Glomerular visceral epithelial cell (primary cell): ENCODE measurements around the gene SERPINB3.
A peak's percentile ranks its signal among the peaks of the same experiment; 100 is the strongest.
"Not testable (repeated sequence)": the region's sequence is repeated elsewhere in the genome, so short reads cannot be mapped to it uniquely, and the experiment has no call there.

Source experiments
- DNase-seq: peaks from one replicate; pipeline ENCODE4 v3.0.0-alpha.2; 2016; ENCODE audit errors: extremely low spot score

SERPINB3 gene

DNA sequence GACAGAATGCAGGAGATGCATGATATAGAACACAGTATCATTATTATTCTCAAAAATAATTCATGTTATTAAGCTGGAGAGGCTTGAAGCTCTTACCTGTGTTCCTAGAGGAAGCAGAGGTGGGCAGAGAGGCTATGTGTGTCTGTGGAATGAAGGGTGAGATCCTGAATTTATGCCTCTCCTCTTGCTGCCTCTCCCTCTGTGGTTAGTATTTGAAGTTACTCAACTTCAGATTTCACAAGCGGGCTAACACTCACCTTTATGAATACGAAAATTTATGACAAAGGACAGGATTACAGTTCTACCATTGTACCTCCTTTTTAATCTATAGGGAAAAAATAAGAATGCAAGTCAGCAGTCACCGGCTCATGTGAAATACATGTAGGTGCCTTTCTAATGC is at the start of gene SERPINB3:
Gene SERPINB3, minus strand, starts transcription at position 144 of the 400 bp plus-strand sequence. CDS start 677 bp downstream, outside the sequence.
- DNase-seq: not testable (repeated sequence)

DNA sequence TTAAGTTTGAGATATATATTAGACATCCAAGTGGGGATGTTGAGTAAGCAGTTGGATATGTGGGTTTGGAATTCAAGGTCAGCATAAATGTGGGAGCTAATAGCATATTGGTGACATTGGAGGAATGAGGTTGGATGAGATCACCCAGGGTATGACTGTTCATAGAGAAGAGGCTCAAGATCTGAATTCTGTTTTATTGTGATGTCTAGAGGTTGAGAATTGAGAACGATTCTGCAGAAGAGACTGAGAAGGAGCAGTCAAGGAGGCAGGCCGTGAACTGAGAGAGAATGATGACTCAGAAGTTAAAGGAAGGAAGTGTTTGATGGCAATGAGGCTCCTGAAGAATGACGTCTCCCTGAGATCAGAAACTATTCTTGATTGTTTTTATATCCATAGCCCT is 47.0 kb upstream of the SERPINB3 start:
- peak; percentile 17 for DNase-seq

DNA sequence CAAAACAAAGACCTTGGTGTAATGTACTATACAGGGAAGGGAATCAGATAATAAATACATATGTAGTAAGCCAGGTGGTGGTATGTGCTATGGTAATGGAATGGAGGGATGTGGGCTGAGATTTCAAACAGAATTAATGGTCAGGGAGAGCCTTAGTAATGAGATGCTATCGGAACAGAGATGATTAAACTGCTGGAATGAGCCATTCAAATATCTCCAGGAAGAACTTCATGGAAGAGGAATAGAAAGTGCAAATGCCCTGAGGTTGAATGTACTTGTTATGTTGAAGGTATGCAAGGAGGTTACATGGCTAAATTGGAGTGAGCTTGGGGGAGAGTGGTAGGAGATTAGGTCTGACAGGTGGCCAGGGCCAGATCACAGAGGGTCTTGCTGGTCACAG is 46.1 kb upstream of the SERPINB3 start:
- no peak for DNase-seq

- no peak for DNase-seq
Measured at GRCh38 chr18:63705401-63705800, 43.7 kb upstream of the SERPINB3 start.

GRCh38 chr18:63702660-63703059 is 41.0 kb upstream of the SERPINB3 start, which contains the start of gene SERPINB11:
Gene SERPINB11, plus strand, starts transcription at chr18:63702960. Its CDS starts 7,234 bp downstream, at chr18:63710194.
- DNase-seq: no peak

- no peak for DNase-seq
Measured at GRCh38 chr18:63701952-63702351, 40.3 kb upstream of the SERPINB3 start.

DNA sequence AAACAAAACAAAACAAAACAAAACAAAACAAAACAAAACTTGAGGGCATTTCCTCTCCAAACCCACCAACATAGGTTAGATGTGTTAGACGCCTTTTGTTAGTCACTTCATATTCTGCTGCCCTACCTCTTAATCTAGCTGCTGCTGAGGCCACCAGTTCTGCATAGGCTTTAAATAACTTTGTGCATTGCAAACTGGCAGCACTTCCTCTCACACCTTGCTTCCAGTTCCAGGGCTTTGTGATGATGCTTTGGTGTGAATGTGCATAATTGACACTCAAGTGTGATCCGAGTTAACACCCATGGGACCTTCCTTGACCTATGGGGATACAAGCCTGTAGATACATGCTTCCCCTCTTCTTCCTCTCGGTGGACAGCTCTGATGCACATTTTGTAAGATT is 38.8 kb upstream of the SERPINB3 start:
- no peak for DNase-seq

GRCh38 chr18:63697097-63697660 is 35.5 kb upstream of the SERPINB3 start:
- DNase-seq: no peak

DNA sequence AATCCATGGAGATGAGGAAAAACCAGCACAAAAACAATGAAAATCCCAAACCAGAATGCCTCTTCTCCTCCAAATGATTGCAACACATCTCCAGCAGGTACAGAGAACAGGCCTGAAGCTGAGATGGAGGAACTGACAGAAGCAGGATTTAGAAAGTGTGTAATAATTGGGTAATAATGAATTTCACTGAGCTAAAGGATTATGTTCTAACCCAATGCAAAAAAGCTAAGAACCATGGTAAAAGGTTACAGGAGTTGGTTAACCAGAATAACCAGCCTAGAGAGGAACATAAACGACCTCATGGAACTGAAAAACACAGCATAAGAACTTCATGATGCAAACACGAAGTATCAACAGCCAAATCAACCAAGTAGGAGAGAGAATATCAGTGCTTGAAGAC is 27.4 kb upstream of the SERPINB3 start:
- DNase-seq: no peak

GRCh38 chr18:63686871-63687270 is 25.2 kb upstream of the SERPINB3 start:
- no peak for DNase-seq

GRCh38 chr18:63684718-63685117 is 23.0 kb upstream of the SERPINB3 start:
- no peak for DNase-seq

- DNase-seq: no peak
Measured at GRCh38 chr18:63683890-63684289, 22.2 kb upstream of the SERPINB3 start.

DNA sequence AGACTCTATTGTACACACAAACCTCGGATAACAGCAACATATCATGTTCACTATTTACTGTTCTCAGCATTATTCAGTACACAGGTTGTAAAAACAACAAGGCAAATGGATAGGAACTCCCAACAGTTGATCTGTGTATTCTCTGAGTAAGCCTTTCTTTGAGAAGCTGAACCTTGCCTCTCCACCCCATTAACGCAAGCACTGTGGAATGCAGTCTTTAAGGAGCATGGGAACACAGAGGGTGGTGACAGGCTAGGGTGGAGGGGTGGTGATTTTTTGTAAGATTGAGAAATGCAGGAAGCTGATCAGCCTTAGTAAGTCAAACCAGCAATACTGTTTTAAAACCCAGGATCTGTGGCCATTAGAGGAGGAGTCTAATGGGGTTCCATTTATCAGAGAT is 21.5 kb upstream of the SERPINB3 start:
- DNase-seq: peak; percentile 42

GRCh38 chr18:63681449-63682340 is 20.0 kb upstream of the SERPINB3 start:
- no peak for DNase-seq

DNA sequence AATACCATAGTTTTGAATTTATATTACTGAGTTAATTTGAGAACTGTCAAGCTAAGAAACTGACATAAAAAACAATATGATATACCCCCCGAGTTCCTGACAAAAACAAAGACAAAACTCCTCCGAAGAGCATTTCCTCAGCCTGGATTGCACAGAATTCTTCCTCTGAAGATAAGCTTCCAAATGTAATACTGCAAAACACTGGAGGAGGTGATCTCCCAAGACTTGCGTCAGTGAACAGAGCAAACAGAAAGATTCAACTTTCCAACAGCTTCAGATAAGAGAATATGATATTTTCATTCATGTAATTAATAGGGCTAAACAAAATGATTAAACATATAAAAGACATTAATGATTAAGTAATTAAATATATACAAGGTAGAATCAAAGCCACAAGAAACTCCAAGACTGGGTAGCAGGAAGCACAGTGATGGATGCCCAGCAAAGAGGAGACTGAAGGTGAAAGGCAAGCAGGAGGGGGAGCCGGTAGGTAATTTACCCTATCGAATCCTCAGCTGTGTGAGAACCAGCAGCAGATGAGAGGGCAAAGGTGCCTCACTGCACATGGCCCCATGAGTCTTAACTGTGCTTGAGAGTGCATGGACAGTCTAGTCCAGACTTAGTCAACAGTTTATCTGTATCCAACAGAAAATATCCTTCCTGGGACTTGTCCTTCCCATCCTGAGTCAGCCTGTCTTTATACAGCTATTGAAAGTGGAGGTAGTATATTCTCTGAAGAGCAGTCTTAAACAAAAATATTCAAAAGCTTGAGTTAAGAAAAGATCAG is 18.3 kb upstream of the SERPINB3 start:
- DNase-seq: no peak

DNA sequence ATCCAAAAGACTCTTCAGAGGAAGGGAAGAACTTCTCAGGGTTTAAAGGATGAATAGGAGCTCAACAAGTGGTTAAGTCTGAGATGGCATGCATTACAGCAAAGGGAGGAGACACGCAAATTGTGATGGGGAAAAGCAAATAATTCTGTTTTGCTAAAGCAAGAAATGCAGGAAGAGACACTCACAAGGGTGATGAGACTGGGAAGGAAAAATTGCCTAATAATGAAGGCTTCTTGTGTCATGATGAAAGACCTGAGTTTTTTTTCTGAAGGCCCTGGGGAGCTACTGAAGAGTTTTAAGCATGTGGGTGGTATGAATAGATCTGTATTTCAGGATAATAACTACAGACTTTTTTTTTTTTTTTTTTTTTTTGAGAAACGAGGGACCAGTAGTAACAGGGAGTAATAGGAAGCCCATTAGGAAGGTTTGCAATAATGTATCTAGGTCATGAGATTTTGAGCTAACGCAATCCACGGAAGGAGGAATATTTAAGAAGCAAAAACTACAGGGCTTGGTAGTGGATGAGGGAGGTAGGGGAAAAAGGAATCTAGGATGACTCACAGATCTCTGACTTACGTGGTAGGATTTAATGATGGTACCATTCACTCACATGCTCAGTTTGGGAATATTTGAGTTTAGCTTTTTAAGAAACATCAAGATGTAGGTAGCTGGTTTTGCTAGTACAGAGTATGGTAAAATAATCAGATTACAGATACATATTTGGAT is 16.0 kb upstream of the SERPINB3 start:
- no peak for DNase-seq

- no peak for DNase-seq
Measured at GRCh38 chr18:63676526-63677323, 15.0 kb upstream of the SERPINB3 start.

- no peak for DNase-seq
Measured at GRCh38 chr18:63664571-63664970, 2.9 kb upstream of the SERPINB3 start.

DNA sequence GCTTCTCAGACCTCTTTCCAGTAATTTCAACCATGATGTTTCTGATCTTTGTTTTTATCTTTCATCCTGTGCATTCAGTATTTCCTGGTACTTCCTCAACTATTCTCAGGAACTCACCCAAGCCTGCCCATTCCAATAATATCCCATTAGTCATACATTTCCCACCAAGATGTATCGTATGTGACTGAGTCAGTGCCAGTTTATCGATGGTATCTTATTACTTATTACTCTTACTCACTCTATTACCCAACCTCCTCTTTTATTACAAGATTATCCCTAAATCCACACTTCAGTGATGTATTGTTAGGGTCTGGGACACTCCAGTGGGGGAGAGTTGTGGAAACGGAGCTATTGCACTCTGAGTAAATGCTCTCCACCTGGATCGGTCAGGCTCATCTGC is 2.8 kb downstream of the SERPINB3 start:
- not testable (repeated sequence) for DNase-seq

GRCh38 chr18:63650271-63650670 is 11.4 kb downstream of the SERPINB3 start:
- not testable (repeated sequence) for DNase-seq

DNA sequence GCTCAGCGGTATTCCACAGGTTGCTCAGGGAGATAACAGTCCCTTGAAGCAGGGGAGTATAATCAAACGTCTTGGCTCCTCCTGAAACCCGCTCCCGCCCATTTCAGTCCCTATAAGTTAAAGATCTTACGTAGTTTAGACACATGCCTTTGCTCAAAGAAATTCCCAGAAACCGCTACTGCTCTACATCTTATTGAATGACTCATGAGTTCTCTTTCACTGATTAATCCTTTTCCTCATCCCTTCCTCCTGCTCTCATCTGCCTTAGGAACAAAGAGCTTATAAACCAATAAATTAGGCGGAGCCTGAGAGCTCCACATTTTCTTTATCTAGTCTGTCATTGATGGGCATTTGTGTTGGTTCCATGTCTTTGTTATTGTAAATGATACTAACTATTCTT is 13.5 kb downstream of the SERPINB3 start:
- peak; percentile 1 for DNase-seq
